ENCODE data around the gene DAZAP1. TPM values are rescaled to one million over a fixed set of nuclear protein-coding genes. Genes with fewer than 3 reads are reported as not detected.

DAZAP1 gene
- total and polyA plus RNA-seq, 2 experiments from 2014 or later, result 11.0 to 56.6 TPM

DNA sequence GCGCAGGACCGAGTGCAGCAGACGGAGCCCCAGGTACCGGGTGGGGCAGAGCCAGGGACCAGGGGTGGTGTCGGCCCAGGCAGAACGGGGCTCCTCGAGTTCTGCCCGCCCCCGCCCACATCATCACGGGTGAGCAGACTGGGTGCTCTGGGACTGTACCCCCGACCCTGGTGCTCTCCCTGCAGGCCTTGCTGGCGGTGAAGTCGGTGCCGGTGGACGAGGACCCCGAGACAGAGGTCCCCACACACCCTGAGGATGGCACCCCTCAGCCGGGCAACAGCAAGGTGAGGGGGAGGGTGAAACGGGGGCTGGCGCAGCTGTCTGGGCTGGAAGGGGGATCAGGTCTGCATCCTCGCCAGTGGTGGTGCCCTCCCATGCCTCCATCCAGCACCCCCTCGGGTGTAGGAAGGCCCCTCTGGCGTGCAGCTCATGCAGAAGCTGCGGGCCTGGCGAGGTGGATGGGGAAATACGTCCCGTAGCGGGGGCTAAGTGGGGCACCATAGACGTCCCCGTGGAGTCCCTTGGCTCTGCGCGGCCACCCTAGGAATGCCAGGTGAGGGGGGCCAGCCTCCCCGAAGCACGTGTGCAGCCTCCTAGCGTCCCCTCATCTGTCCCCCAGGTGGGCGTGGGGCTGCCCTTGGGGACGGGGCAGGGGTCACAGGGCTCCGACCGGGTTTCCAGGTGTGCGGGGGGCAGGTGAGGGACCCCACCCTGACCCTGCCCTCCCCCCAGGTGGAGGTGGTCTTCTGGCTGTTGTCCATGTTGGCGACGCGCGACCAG lies 48.9 kb downstream of the DAZAP1 start:
- WGBS, 2 experiments (ENCODE audit: low coverage in 1 of 2, low lambda C conversion rate in 2 of 2, missing lambda C conversion rate in 2 of 2), result 26 to 35% methylated on average over 27 to 41 of the region's 43 CpGs
- Histone ChIP-seq H3K4me3 (no peak overlapping the region), H3K9ac (no peak overlapping the region), H3K9me2 (ENCODE audit: insufficient read depth) (no peaks in the 10 kb centered on the region), H3K4me2 (ENCODE audit: unreplicated experiment) (no peak overlapping the region), H3K27ac (no peak overlapping the region), H3K9me3 (ENCODE audit: low read depth) (no peaks in the 10 kb centered on the region), H4K20me1 (ENCODE audit: insufficient read depth) (no peaks in the 10 kb centered on the region), H3K27me3 (replicated peaks; ENCODE audit: insufficient read depth) (peaks cover 7% of the 10 kb centered on the region; the same call in 1 of the 2 replicates), H3K79me2 (ENCODE audit: insufficient read depth) (no peaks in the 10 kb centered on the region), H2AFZ (no peak overlapping the region), H3F3A (ENCODE audit: insufficient read depth) (peaks cover 5% of the 10 kb centered on the region; the same call in 1 of the 2 replicates), H3K36me3 (ENCODE audit: low read depth) (no peaks in the 10 kb centered on the region), H3K4me1 (ENCODE audit: insufficient read depth) (no peaks in the 10 kb centered on the region)
- peak; percentile 12 for TF ChIP-seq EZH2 (IDR thresholded peaks at IDR 0.05; ENCODE audit: insufficient read depth, poor library complexity, severe bottlenecking)
- no peak for TF ChIP-seq EZH2phosphoT487 (IDR thresholded peaks at IDR 0.05; ENCODE audit: insufficient read depth, low read depth)
- no peak for DNase-seq
- in situ Hi-C loops (cut with MboI), result no loop called here

DNA sequence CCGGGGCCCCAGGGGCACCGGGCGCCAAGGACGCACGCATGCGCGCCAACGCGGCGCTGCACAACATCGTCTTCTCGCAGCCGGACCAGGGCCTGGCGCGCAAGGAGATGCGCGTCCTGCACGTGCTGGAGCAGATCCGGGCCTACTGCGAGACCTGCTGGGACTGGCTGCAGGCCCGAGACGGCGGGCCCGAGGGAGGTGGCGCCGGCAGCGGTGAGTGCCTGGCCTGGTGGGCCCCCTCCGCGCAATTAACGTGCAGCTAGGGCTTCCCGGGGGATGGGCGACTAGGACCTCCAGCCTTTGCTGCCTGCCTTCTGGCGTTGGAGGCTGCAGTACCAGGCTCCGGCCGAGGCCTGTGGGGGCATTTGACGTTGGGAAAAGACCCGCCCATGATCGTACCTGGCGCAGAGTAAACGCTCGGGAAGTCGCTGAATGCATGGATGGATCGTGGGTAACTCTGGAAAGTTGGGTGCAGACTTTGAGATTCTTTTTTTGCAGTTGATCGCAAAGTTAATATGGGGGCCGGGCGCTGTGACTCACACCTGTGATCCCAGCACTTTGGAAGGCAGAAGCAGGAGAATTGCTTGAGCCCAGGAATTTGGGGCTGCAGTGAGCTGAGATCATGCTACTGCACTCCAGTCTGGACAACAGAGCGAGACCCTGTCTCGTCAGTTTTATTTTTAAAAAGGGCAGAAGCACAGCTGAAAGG lies 49.8 kb downstream of the DAZAP1 start:
- peaks cover 5% of the 10 kb centered on the region; the same call in 1 of the 2 replicates for H3F3A ChIP-seq (ENCODE audit: insufficient read depth)
- no peaks in the 10 kb centered on the region for H3K79me2 ChIP-seq (ENCODE audit: insufficient read depth)
- no peak overlapping the region for H2AFZ ChIP-seq
- peak; percentile 32 for DNase-seq
- H4K20me1 ChIP-seq (ENCODE audit: insufficient read depth), result no peaks in the 10 kb centered on the region
- H3K4me1 ChIP-seq (ENCODE audit: insufficient read depth), result no peaks in the 10 kb centered on the region
- H3K9ac ChIP-seq, result no peak overlapping the region
- H3K4me3 ChIP-seq, result no peak overlapping the region
- H3K9me2 ChIP-seq (ENCODE audit: insufficient read depth), result no peaks in the 10 kb centered on the region
- H3K27me3 ChIP-seq (replicated peaks; ENCODE audit: insufficient read depth), result peaks cover 5% of the 10 kb centered on the region; the same call in 1 of the 2 replicates
- H3K9me3 ChIP-seq (ENCODE audit: low read depth), result no peaks in the 10 kb centered on the region
- in situ Hi-C loops (cut with MboI), result no loop called here
- TF ChIP-seq EZH2 (IDR thresholded peaks at IDR 0.05; ENCODE audit: insufficient read depth, poor library complexity, severe bottlenecking), result no peak
- no peak for TF ChIP-seq EZH2phosphoT487 (IDR thresholded peaks at IDR 0.05; ENCODE audit: insufficient read depth, low read depth)
- 15 to 16% methylated on average over 45 of the region's 48 CpGs for WGBS, 2 experiments (ENCODE audit: low coverage in 1 of 2, low lambda C conversion rate in 2 of 2, missing lambda C conversion rate in 2 of 2)
- H3K4me2 ChIP-seq (ENCODE audit: unreplicated experiment), result no peak overlapping the region
- no peak overlapping the region for H3K27ac ChIP-seq
- no peaks in the 10 kb centered on the region for H3K36me3 ChIP-seq (ENCODE audit: low read depth)

DNA sequence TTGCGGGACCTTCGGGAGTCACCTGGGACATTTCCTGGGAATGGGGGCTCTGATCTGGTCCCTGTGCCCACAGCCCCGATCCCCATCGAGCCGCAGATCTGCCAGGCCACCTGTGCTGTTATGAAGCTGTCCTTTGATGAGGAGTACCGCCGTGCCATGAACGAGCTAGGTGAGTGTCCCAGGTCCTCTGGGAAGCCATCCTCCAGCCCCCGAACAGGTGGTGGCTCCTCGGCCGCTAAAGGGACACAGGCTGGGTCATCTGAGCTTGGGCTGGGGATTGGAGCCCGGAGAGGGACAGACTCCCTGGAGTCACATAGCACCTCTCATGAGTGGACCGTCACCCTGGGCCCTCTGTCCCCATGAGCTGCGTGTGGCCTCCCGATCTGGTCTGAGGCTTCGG lies 50.5 kb downstream of the DAZAP1 start:
- no peak for DNase-seq
- H3K27ac ChIP-seq, result no peak overlapping the region
- no peaks in the 10 kb centered on the region for H3K4me1 ChIP-seq (ENCODE audit: insufficient read depth)
- H3K27me3 ChIP-seq (replicated peaks; ENCODE audit: insufficient read depth), result peaks cover 5% of the 10 kb centered on the region; the same call in 1 of the 2 replicates
- TF ChIP-seq EZH2 (IDR thresholded peaks at IDR 0.05; ENCODE audit: insufficient read depth, poor library complexity, severe bottlenecking) (no peak), EZH2phosphoT487 (IDR thresholded peaks at IDR 0.05; ENCODE audit: insufficient read depth, low read depth) (no peak)
- in situ Hi-C loops (cut with MboI), result no loop called here
- no peak overlapping the region for H3K4me2 ChIP-seq (ENCODE audit: unreplicated experiment)
- no peak overlapping the region for H3K4me3 ChIP-seq
- H2AFZ ChIP-seq, result no peak overlapping the region
- WGBS, 2 experiments (ENCODE audit: low coverage in 1 of 2, low lambda C conversion rate in 2 of 2, missing lambda C conversion rate in 2 of 2), result 81 to 90% methylated on average over 11 to 16 of the region's 16 CpGs
- no peaks in the 10 kb centered on the region for H4K20me1 ChIP-seq (ENCODE audit: insufficient read depth)
- no peaks in the 10 kb centered on the region for H3K9me2 ChIP-seq (ENCODE audit: insufficient read depth)
- H3K79me2 ChIP-seq (ENCODE audit: insufficient read depth), result no peaks in the 10 kb centered on the region
- H3K36me3 ChIP-seq (ENCODE audit: low read depth), result no peaks in the 10 kb centered on the region
- peaks cover 5% of the 10 kb centered on the region; the same call in 1 of the 2 replicates for H3F3A ChIP-seq (ENCODE audit: insufficient read depth)
- H3K9ac ChIP-seq, result no peak overlapping the region
- no peaks in the 10 kb centered on the region for H3K9me3 ChIP-seq (ENCODE audit: low read depth)

DNA sequence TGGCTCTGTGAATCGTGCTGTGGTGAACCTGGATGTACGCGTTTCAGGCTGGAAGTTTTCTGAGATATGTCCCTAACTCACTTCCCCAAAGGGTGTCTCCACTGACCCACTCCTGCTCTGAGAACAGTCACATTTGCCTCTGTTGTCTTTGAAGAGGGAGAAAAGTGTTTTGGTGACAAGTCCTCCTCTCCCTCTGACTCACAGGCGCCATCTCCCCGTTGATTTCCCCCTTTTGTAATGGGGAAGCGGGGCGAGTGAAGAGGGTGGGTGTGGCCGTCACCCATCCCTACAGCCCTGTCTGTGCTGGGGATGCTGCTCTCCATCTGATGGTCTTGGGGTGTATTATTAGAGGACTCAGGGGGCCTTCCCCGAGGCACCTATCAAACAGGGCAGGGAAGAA lies 52.1 kb downstream of the DAZAP1 start:
- Histone ChIP-seq H3K9me3 (ENCODE audit: low read depth) (no peaks in the 10 kb centered on the region), H4K20me1 (ENCODE audit: insufficient read depth) (no peaks in the 10 kb centered on the region), H3K4me1 (ENCODE audit: insufficient read depth) (no peaks in the 10 kb centered on the region), H3K4me3 (no peak overlapping the region), H3K79me2 (ENCODE audit: insufficient read depth) (no peaks in the 10 kb centered on the region), H3K36me3 (ENCODE audit: low read depth) (no peaks in the 10 kb centered on the region), H3K9me2 (ENCODE audit: insufficient read depth) (no peaks in the 10 kb centered on the region), H3K4me2 (ENCODE audit: unreplicated experiment) (no peak overlapping the region), H3K9ac (no peak overlapping the region), H3K27ac (no peak overlapping the region), H3K27me3 (replicated peaks; ENCODE audit: insufficient read depth) (peaks cover 5% of the 10 kb centered on the region; the same call in 1 of the 2 replicates), H3F3A (ENCODE audit: insufficient read depth) (no peaks in the 10 kb centered on the region), H2AFZ (no peak overlapping the region)
- no peak for TF ChIP-seq EZH2 (IDR thresholded peaks at IDR 0.05; ENCODE audit: insufficient read depth, poor library complexity, severe bottlenecking)
- TF ChIP-seq EZH2phosphoT487 (IDR thresholded peaks at IDR 0.05; ENCODE audit: insufficient read depth, low read depth), result no peak
- no peak for DNase-seq
- WGBS, 2 experiments (ENCODE audit: low coverage in 1 of 2, low lambda C conversion rate in 2 of 2, missing lambda C conversion rate in 2 of 2), result 67 to 71% methylated on average over 9 of the region's 9 CpGs
- in situ Hi-C loops (cut with MboI), result no loop called here
